HG02884 (cell line): ENCODE results near the gene ADAM33.

ENCODE experiments used
- ATAC-seq: cut with Tn5 transposase; IDR thresholded peaks from one replicate; pipeline ENCODE4 v1.9.1; 2021; ENCODE audit warnings: mild to moderate bottlenecking, moderate library complexity; ENCODE audit not compliant: unreplicated experiment

The ADAM33 gene

GRCh38 chr20:3707508-3707899 lies 25.7 kb upstream of the ADAM33 start:
- no peak for ATAC-seq

GRCh38 chr20:3706774-3707507 lies 25.1 kb upstream of the ADAM33 start:
- no peak for ATAC-seq

- no peak for ATAC-seq
These were observed 24.3 kb upstream of the ADAM33 start for GRCh38 chr20:3705970-3706739.

GRCh38 chr20:3705491-3705969 lies 23.7 kb upstream of the ADAM33 start:
- no peak for ATAC-seq

GRCh38 chr20:3704087-3704486 lies 22.3 kb upstream of the ADAM33 start:
- no peak for ATAC-seq

GRCh38 chr20:3702611-3703391 lies 21.0 kb upstream of the ADAM33 start:
- ATAC-seq, result no peak

GRCh38 chr20:3701061-3701998 lies 19.5 kb upstream of the ADAM33 start:
- no peak for ATAC-seq

GRCh38 chr20:3699037-3699436 lies 17.2 kb upstream of the ADAM33 start:
- ATAC-seq, result no peak

GRCh38 chr20:3698591-3699001 lies 16.8 kb upstream of the ADAM33 start:
- no peak for ATAC-seq

- no peak for ATAC-seq
These were observed 15.9 kb upstream of the ADAM33 start for GRCh38 chr20:3697588-3698305.

- ATAC-seq, result no peak
These were observed 15.2 kb upstream of the ADAM33 start for GRCh38 chr20:3696745-3697587.

- no peak for ATAC-seq
These were observed 14.4 kb upstream of the ADAM33 start for GRCh38 chr20:3696200-3696599.

- ATAC-seq, result no peak
These were observed 13.1 kb upstream of the ADAM33 start for GRCh38 chr20:3694864-3695263.

GRCh38 chr20:3693376-3693775 lies 11.6 kb upstream of the ADAM33 start:
- ATAC-seq, result no peak

GRCh38 chr20:3692706-3693294 lies 11.0 kb upstream of the ADAM33 start:
- ATAC-seq, result no peak

GRCh38 chr20:3691897-3692296 lies 10.1 kb upstream of the ADAM33 start:
- ATAC-seq, result no peak

GRCh38 chr20:3691306-3691705 lies 9.5 kb upstream of the ADAM33 start:
- no peak for ATAC-seq

GRCh38 chr20:3690413-3690812 lies 8.6 kb upstream of the ADAM33 start:
- no peak for ATAC-seq
